ENCODE data around the gene TMEM39B. TPM values are rescaled to one million over a fixed set of nuclear protein-coding genes. Genes with fewer than 3 reads are reported as not detected.

TMEM39B gene
- polyA plus RNA-seq, 1 donor from 2014 or later = 18.1 TPM

GRCh38 chr1:32035119-32035518 lies 37.6 kb upstream of the TMEM39B start:
- H3K9ac ChIP-seq (ENCODE audit: low read length) = no peak overlapping the region
- H4K20me1 ChIP-seq (ENCODE audit: insufficient read depth) = peaks cover 68% of the 10 kb centered on the region
- H3K79me2 ChIP-seq (replicated peaks; ENCODE audit: insufficient read depth, low read length) = peaks cover 84% of the 10 kb centered on the region
- no peak overlapping the region for H3K4me2 ChIP-seq (ENCODE audit: low read length)
- no peak overlapping the region for H3K27ac ChIP-seq (ENCODE audit: low read length)
- no peak for TF ChIP-seq SMC3 (conservative IDR thresholded peaks at IDR 0.05; ENCODE audit: poor library complexity)
- TF ChIP-seq EZH2 (IDR thresholded peaks at IDR 0.05; ENCODE audit: borderline replicate concordance, insufficient read depth, low read length, poor library complexity, severe bottlenecking) = no peak
- TF ChIP-seq EP300 (conservative IDR thresholded peaks at IDR 0.05; ENCODE audit: poor library complexity, severe bottlenecking) = no peak
- no peak for TF ChIP-seq REST (IDR thresholded peaks at IDR 0.05; ENCODE audit: borderline replicate concordance)
- no peak for TF ChIP-seq TAF1 (IDR thresholded peaks at IDR 0.05; ENCODE audit: low read depth)
- TF ChIP-seq POLR2AphosphoS5 (IDR thresholded peaks at IDR 0.05) = no peak
- TF ChIP-seq CTCF (IDR thresholded peaks at IDR 0.05; ENCODE audit: poor library complexity, severe bottlenecking) = no peak
- no peak for TF ChIP-seq RAD21 (conservative IDR thresholded peaks at IDR 0.05)
- TF ChIP-seq MXI1 (conservative IDR thresholded peaks at IDR 0.05; ENCODE audit: poor library complexity, severe bottlenecking) = no peak
- no peaks in the 10 kb centered on the region for H3K9me2 ChIP-seq (ENCODE audit: insufficient read depth, low read length)
- peaks cover 31% of the 10 kb centered on the region for H3K36me3 ChIP-seq (ENCODE audit: insufficient read depth, low read length)
- no peak overlapping the region for H3K4me3 ChIP-seq (ENCODE audit: low read length)
- no peaks in the 10 kb centered on the region for H3K27me3 ChIP-seq (ENCODE audit: insufficient read depth, low read depth, low read length)
- H3K9me3 ChIP-seq (ENCODE audit: low read length) = no peaks in the 10 kb centered on the region
- H3F3A ChIP-seq (ENCODE audit: insufficient read depth, low read length, poor library complexity, severe bottlenecking) = no peaks in the 10 kb centered on the region
- H2AFZ ChIP-seq (ENCODE audit: low read depth, low read length) = no peak overlapping the region

GRCh38 chr1:32040711-32041110 lies 32.0 kb upstream of the TMEM39B start:
- Histone ChIP-seq H3K79me2 (replicated peaks; ENCODE audit: insufficient read depth, low read length) (peaks cover 34% of the 10 kb centered on the region), H4K20me1 (ENCODE audit: insufficient read depth) (peaks cover 27% of the 10 kb centered on the region), H3K9ac (ENCODE audit: low read length) (no peak overlapping the region), H3K36me3 (ENCODE audit: insufficient read depth, low read length) (peaks cover 39% of the 10 kb centered on the region), H3K27me3 (ENCODE audit: insufficient read depth, low read depth, low read length) (no peaks in the 10 kb centered on the region), H3F3A (ENCODE audit: insufficient read depth, low read length, poor library complexity, severe bottlenecking) (no peaks in the 10 kb centered on the region), H3K9me3 (ENCODE audit: low read length) (no peaks in the 10 kb centered on the region), H3K4me2 (ENCODE audit: low read length) (no peak overlapping the region), H2AFZ (ENCODE audit: low read depth, low read length) (no peak overlapping the region), H3K9me2 (ENCODE audit: insufficient read depth, low read length) (no peaks in the 10 kb centered on the region), H3K4me3 (ENCODE audit: low read length) (no peak overlapping the region), H3K27ac (ENCODE audit: low read length) (no peak overlapping the region)
- TF ChIP-seq REST (IDR thresholded peaks at IDR 0.05; ENCODE audit: borderline replicate concordance) (no peak), EZH2 (IDR thresholded peaks at IDR 0.05; ENCODE audit: borderline replicate concordance, insufficient read depth, low read length, poor library complexity, severe bottlenecking) (no peak), CTCF (IDR thresholded peaks at IDR 0.05; ENCODE audit: poor library complexity, severe bottlenecking) (no peak), TAF1 (IDR thresholded peaks at IDR 0.05; ENCODE audit: low read depth) (no peak), MXI1 (conservative IDR thresholded peaks at IDR 0.05; ENCODE audit: poor library complexity, severe bottlenecking) (no peak), RAD21 (conservative IDR thresholded peaks at IDR 0.05) (no peak), SMC3 (conservative IDR thresholded peaks at IDR 0.05; ENCODE audit: poor library complexity) (no peak)
